ENCODE measurements around the gene RNASE8.
A peak's percentile ranks its signal among the peaks of the same experiment; 100 is the strongest.

The RNASE8 gene

DNA sequence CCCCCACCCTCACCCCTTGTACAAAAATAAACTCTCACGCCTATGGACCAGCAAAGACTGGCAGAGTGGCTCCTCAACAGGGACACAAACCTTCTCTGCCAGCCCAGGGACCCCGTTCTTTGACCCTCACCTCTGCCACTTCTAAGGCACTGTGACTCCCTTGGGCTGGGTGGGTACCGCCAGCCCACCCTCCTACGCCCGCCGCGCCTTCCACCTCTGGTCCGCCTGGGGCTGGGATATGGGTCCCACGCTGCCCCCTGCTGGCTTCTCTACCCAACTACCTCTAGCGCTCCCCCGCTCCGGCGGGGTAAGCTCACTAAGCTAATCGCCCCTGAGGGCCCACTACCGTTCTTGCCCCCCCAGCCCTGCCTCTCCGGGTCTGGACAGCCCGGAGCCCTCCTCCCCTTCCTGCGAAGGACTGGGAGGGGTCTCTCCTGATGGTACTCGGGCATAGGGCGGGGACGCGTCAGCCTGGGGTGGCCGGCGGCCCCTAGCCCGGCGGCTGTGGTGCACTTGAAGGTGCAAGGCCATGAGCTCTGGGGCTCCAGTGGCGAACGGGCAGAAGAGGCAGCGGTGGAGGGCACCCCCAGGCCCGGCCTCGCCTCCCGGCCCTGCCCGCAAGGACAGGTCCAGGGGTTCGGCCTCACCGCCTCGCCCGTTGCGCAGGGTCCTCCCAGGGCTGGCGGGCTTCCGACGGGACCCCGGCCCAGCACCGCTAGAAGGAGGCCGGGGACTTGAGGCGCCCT lies 32.7 kb downstream of the RNASE8 start:
- CTCF ChIA-PET = interaction anchor here (0.8 to 2.7 kb wide), 7 partner anchors 11 to 76 kb away, joined by 3 to 26 read pairs (median 7); partner anchors contain the start of genes ARHGEF40 and TMEM253
- TF ChIP-seq HDGF (IDR thresholded peaks at IDR 0.05; ENCODE audit: borderline replicate concordance) (no peak), ARNT (IDR thresholded peaks at IDR 0.05) (no peak), CTBP1 (IDR thresholded peaks at IDR 0.05; ENCODE audit: borderline replicate concordance) (no peak), L3MBTL2 (conservative IDR thresholded peaks at IDR 0.05) (no peak), TARDBP (IDR thresholded peaks at IDR 0.05) (no peak), NFRKB (IDR thresholded peaks at IDR 0.05) (no peak), ZNF384 (IDR thresholded peaks at IDR 0.05) (no peak), BHLHE40 (IDR thresholded peaks at IDR 0.05; ENCODE audit: borderline replicate concordance) (no peak), FOXM1 (IDR thresholded peaks at IDR 0.05; ENCODE audit: borderline replicate concordance) (no peak), SUZ12 (IDR thresholded peaks at IDR 0.05) (no peak), FOXK2 (IDR thresholded peaks at IDR 0.05) (no peak), PKNOX1 (IDR thresholded peaks at IDR 0.05) (no peak), LEF1 (IDR thresholded peaks at IDR 0.05; ENCODE audit: borderline replicate concordance) (no peak), ELF4 (IDR thresholded peaks at IDR 0.05) (no peak), SP1 (IDR thresholded peaks at IDR 0.05) (no peak), FOXA1 (IDR thresholded peaks at IDR 0.05) (no peak)
- DNase-seq (ENCODE audit: extremely low spot score) = no peak
- POLR2A ChIA-PET = interaction anchor here (1.2 to 2.7 kb wide), 2 partner anchors 14 to 19 kb away, joined by 3 to 8 read pairs; no protein-coding TSS in a partner anchor

- TF ChIP-seq HDGF (IDR thresholded peaks at IDR 0.05; ENCODE audit: borderline replicate concordance) (no peak), FOXM1 (IDR thresholded peaks at IDR 0.05; ENCODE audit: borderline replicate concordance) (no peak), FOXA1 (IDR thresholded peaks at IDR 0.05) (no peak), LEF1 (IDR thresholded peaks at IDR 0.05; ENCODE audit: borderline replicate concordance) (no peak), SP1 (IDR thresholded peaks at IDR 0.05) (no peak)
- POLR2A ChIA-PET = interaction anchor here (1.2 to 2.7 kb wide), 3 partner anchors 13 to 23 kb away, joined by 3 to 8 read pairs (median 8); no protein-coding TSS in a partner anchor
- no peak for DNase-seq (ENCODE audit: extremely low spot score)
- CTCF ChIA-PET = interaction anchor here (0.6 to 6.8 kb wide), 10 partner anchors 10 to 76 kb away, joined by 3 to 68 read pairs (median 8); partner anchors contain the start of genes ARHGEF40, RNASE8 and TMEM253
Observed at GRCh38 chr14:21090940-21091663, 33.5 kb downstream of the RNASE8 start.

DNA sequence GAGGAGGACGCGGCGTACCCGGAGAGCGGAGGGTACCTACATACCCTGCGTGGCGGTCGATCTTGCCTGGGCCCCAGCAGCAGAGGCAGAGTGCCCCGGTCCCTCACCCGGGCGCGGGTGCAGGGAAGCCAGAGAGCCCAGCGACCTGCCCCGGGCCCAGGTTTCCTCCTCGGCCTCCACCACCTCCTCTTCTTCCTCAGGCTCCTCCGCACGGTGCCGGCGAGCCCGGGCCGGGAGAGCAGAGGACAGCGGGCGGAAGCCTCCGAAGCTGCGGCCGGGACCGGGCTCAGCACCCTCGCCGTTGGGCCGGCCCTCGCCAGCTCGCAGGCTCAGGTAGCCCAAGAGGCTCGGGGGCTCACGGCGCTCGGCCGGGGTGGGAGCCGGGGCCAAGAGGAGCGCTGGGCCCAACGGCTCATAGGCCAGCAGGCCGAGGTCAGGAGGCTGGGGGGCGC lies 34.2 kb downstream of the RNASE8 start:
- CTCF ChIA-PET = interaction anchor here (0.6 to 6.8 kb wide), 13 partner anchors 8 to 92 kb away, joined by 3 to 68 read pairs (median 6); partner anchors contain the start of genes RNASE8 and TMEM253
- POLR2A ChIA-PET = interaction anchor here (0.6 to 3.2 kb wide), 6 partner anchors 12 to 289 kb away, joined by 3 to 27 read pairs (median 8); partner anchors contain the start of gene ARHGEF40
- no peak for DNase-seq (ENCODE audit: extremely low spot score)
- TF ChIP-seq CTBP1 (IDR thresholded peaks at IDR 0.05; ENCODE audit: borderline replicate concordance) (no peak), ZNF384 (IDR thresholded peaks at IDR 0.05) (no peak), BHLHE40 (IDR thresholded peaks at IDR 0.05; ENCODE audit: borderline replicate concordance) (no peak)

DNA sequence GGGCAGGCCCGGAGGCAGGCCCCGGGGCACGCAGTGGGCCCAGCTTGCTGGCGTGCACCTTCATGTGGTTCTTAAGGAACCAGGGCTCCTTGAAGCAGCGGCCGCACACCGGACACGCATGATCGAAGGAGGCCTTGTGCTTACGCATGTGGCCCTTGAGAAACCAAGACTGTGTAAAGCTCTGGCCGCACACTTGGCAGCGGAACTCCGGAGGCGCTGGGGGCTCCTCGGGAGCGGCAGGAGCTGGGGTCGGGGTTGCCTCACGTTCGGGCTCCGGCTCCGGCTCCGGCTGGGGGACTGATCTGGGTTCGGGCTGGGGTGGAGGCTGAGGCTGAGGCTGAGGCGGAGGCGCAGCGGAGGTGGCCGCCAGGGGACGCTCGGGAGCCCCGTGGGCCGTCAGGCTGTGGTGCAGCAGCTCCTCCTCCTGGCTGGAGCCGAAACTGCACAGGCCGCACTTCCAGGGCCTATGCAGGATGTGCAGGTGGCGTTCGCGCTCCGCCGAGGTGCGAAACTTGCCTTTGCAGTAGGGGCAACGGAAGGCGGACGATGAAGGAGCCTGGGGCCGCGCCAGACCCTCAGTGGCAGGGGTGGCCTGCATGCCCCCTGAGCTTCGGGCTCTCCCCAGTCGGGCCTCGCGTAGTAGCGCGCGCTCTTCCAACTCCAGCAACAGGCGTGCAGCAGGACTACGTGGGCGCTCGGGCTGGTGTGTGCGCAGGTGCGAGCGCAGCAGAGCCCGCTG lies 34.8 kb downstream of the RNASE8 start:
- POLR2A ChIA-PET = interaction anchor here (0.6 to 3.2 kb wide), 7 partner anchors 9 to 288 kb away, joined by 3 to 27 read pairs (median 7); partner anchors contain the start of genes ARHGEF40 and TMEM253
- TF ChIP-seq NFRKB (IDR thresholded peaks at IDR 0.05) (no peak), L3MBTL2 (conservative IDR thresholded peaks at IDR 0.05) (peak; percentile 46), FOXA1 (IDR thresholded peaks at IDR 0.05) (no peak), ARNT (IDR thresholded peaks at IDR 0.05) (0 out of 2 replicates have a peak, but pooled peaks have one; percentile 41), FOXM1 (IDR thresholded peaks at IDR 0.05; ENCODE audit: borderline replicate concordance) (no peak), HDGF (IDR thresholded peaks at IDR 0.05; ENCODE audit: borderline replicate concordance) (no peak), LEF1 (IDR thresholded peaks at IDR 0.05; ENCODE audit: borderline replicate concordance) (no peak), PKNOX1 (IDR thresholded peaks at IDR 0.05) (no peak), TARDBP (IDR thresholded peaks at IDR 0.05) (no peak), CTBP1 (IDR thresholded peaks at IDR 0.05; ENCODE audit: borderline replicate concordance) (no peak), ZNF384 (IDR thresholded peaks at IDR 0.05) (no peak), FOXK2 (IDR thresholded peaks at IDR 0.05) (no peak)
- CTCF ChIA-PET = interaction anchor here (0.6 to 6.8 kb wide), 15 partner anchors 9 to 109 kb away, joined by 3 to 68 read pairs (median 6); partner anchors contain the start of genes RNASE8 and TMEM253
- DNase-seq (ENCODE audit: extremely low spot score) = peak; percentile 88

DNA sequence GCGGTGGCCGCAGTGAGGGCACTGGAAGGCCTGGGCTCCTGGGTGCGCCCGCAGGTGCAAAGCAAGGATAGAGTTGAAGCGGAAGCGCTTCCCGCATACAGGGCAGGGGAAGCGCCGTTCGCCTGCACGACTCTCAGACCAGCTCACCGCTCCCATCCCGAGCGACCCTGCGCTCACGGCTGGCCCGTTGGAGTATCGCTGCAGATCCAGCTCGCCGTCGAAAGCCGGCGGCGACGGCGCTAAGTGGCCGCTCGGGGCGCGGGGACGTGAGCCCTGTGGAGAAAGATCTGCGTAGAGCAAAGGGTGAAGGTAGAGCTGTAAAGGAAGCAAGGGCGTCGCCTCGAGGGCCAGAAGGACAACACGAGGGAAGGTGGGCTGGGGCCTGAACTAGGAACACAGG lies 35.4 kb downstream of the RNASE8 start:
- ChIA-PET POLR2A (interaction anchor here (0.6 to 3.2 kb wide), 6 partner anchors 8 to 78 kb away, joined by 3 to 27 read pairs (median 8); partner anchors contain the start of genes ARHGEF40 and TMEM253), CTCF (interaction anchor here (0.6 to 6.8 kb wide), 15 partner anchors 8 to 122 kb away, joined by 3 to 68 read pairs (median 6); partner anchors contain the start of gene TMEM253)

More for the DNA sequence above, 35.4 kb downstream of the RNASE8 start:
- no peak for DNase-seq (ENCODE audit: extremely low spot score)
- no peak for TF ChIP-seq BHLHE40 (IDR thresholded peaks at IDR 0.05; ENCODE audit: borderline replicate concordance)
- TF ChIP-seq ZNF384 (IDR thresholded peaks at IDR 0.05) = no peak
- no peak for TF ChIP-seq PKNOX1 (IDR thresholded peaks at IDR 0.05)
- no peak for TF ChIP-seq FOXA1 (IDR thresholded peaks at IDR 0.05)
- no peak for TF ChIP-seq L3MBTL2 (conservative IDR thresholded peaks at IDR 0.05)
- TF ChIP-seq FOXM1 (IDR thresholded peaks at IDR 0.05; ENCODE audit: borderline replicate concordance) = no peak
- no peak for TF ChIP-seq LEF1 (IDR thresholded peaks at IDR 0.05; ENCODE audit: borderline replicate concordance)
- TF ChIP-seq SUZ12 (IDR thresholded peaks at IDR 0.05) = no peak
- no peak for TF ChIP-seq HDGF (IDR thresholded peaks at IDR 0.05; ENCODE audit: borderline replicate concordance)
- TF ChIP-seq CTBP1 (IDR thresholded peaks at IDR 0.05; ENCODE audit: borderline replicate concordance) = no peak
- no peak for TF ChIP-seq TARDBP (IDR thresholded peaks at IDR 0.05)
- no peak for TF ChIP-seq FOXK2 (IDR thresholded peaks at IDR 0.05)
- no peak for TF ChIP-seq NFRKB (IDR thresholded peaks at IDR 0.05)
- TF ChIP-seq ARNT (IDR thresholded peaks at IDR 0.05) = no peak
- no peak for TF ChIP-seq ELF4 (IDR thresholded peaks at IDR 0.05)
- no peak for TF ChIP-seq SP1 (IDR thresholded peaks at IDR 0.05)
